Stimulated activated CD4-positive, alpha-beta T cell treated with anti-CD3 and anti-CD28 coated beads, TNF-alpha, amount 100 ng/mL, for 48 hours (primary cell): ENCODE data around the gene ZBTB40.

Experiments
- DNase-seq, 3 donors: peaks; one replicate each; pipeline ENCODE4 v3.0.0-alpha.2; 2020; ENCODE audit warnings: low read depth in 3 of 3

ZBTB40 gene

GRCh38 chr1:22465671-22466070 lies 14.0 kb downstream of the ZBTB40 start:
- no peak for DNase-seq

- no peak for DNase-seq
Observed at GRCh38 chr1:22470227-22470626, 18.6 kb downstream of the ZBTB40 start.

- DNase-seq = no peak
Observed at GRCh38 chr1:22471078-22471477, 19.4 kb downstream of the ZBTB40 start.

- no peak for DNase-seq
Observed at GRCh38 chr1:22471610-22472009, 20.0 kb downstream of the ZBTB40 start.

GRCh38 chr1:22472596-22472995 lies 20.9 kb downstream of the ZBTB40 start:
- no peak for DNase-seq

GRCh38 chr1:22473952-22474351 lies 22.3 kb downstream of the ZBTB40 start:
- no peak for DNase-seq

- DNase-seq = no peak
Observed at GRCh38 chr1:22476566-22476965, 24.9 kb downstream of the ZBTB40 start.

- no peak for DNase-seq
Observed at GRCh38 chr1:22483121-22483520, 31.5 kb downstream of the ZBTB40 start.

- DNase-seq = no peak
Observed at GRCh38 chr1:22484706-22485345, 33.2 kb downstream of the ZBTB40 start.

- DNase-seq = no peak
Observed at GRCh38 chr1:22485431-22485830, 33.8 kb downstream of the ZBTB40 start.

- no peak for DNase-seq
Observed at GRCh38 chr1:22487781-22488180, 36.1 kb downstream of the ZBTB40 start.

GRCh38 chr1:22488319-22488718 lies 36.7 kb downstream of the ZBTB40 start:
- no peak for DNase-seq

GRCh38 chr1:22489278-22489677 lies 37.6 kb downstream of the ZBTB40 start:
- no peak for DNase-seq

GRCh38 chr1:22489823-22490222 lies 38.2 kb downstream of the ZBTB40 start:
- DNase-seq = no peak

- DNase-seq = no peak
Observed at GRCh38 chr1:22490309-22490708, 38.7 kb downstream of the ZBTB40 start.

- no peak for DNase-seq
Observed at GRCh38 chr1:22491995-22492715, 40.5 kb downstream of the ZBTB40 start.

GRCh38 chr1:22494144-22494543 lies 42.5 kb downstream of the ZBTB40 start:
- DNase-seq = no peak

GRCh38 chr1:22494943-22495579 lies 43.4 kb downstream of the ZBTB40 start:
- DNase-seq = no peak

- DNase-seq = no peak
Observed at GRCh38 chr1:22496536-22497160, 45.0 kb downstream of the ZBTB40 start.

GRCh38 chr1:22498463-22498862 lies 46.8 kb downstream of the ZBTB40 start:
- DNase-seq = no peak

- DNase-seq = no peak
Observed at GRCh38 chr1:22500058-22500457, 48.4 kb downstream of the ZBTB40 start.

- no peak for DNase-seq
Observed at GRCh38 chr1:22500471-22500870, 48.8 kb downstream of the ZBTB40 start.

- no peak for DNase-seq
Observed at GRCh38 chr1:22502202-22502601, 50.6 kb downstream of the ZBTB40 start.
